ENCODE data around the gene ZNF555.
"Not testable (repeated sequence)": the region's sequence is repeated elsewhere in the genome, so short reads cannot be mapped to it uniquely, and the experiment has no call there.

Gene ZNF555

DNA sequence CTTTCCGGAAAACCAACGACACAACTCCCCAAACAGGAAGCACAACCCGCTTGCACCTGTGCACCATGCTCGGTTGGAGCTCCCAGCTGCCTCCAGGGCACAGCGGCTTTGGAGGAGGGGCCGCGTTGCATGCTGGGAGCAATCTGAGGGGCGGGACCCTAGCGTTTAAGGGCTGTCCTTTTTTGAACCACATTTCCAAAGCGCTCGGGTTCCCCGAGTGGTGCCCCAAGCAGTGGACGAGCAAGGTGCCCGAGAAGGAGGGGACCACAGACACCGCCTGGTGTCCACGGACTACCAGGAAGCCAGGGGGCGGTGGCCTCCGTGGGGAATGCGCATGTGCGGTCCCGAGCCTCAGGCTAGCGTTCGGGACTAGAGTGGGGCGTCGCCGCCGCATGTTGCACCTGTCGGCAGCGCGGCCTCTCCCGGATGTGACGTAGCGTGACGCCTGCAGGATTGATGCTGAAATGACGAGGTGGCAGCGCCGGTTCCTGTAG is 47.5 kb downstream of the ZNF555 start:
- no peak for DNase-seq
- no peak for TF ChIP-seq POLR2A (IDR thresholded peaks at IDR 0.05; ENCODE audit: low read length)
- no peak for TF ChIP-seq GATA1 (IDR thresholded peaks at IDR 0.05; ENCODE audit: low read depth, low read length)

DNA sequence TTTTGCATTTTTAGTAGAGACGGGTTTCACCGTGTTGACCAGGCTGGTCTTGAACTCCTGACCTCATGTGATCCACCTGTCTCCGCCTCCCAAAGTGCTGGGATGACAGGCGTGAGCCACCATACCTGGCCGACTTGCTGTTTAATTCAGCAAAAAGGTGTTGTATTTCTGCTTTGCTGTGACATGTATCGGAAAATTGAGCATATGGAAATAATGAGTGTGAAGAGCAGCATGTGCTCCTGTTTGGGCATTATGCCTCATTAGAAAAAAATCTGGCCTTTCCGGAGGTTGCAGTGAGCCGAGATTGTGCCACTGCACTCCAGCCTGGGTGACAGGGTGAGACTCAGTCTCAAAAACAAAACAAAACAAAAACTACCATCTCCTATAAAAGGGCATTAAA is 49.3 kb downstream of the ZNF555 start:
- not testable (repeated sequence) for DNase-seq

DNA sequence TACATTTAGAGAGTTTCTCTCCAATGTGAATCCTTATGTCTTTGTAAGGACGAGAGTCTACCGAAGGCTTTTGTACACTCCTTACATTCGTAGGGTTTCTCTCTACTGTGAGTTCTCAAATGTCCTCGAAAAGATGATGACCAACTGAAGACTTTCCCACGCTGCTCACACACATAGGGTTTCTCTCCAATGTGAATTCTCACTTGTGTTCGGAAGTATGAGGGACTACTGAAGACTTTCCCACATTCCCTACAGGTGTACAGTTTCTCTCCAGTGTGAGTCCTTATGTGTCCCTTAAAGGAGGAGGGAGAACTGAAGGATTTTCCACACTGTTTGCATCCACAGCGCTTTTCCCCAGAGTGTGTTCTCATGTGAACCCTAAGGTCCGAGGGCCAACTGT is 55.4 kb downstream of the ZNF555 start:
- DNase-seq = no peak
- no peak for TF ChIP-seq POLR2A (IDR thresholded peaks at IDR 0.05; ENCODE audit: low read length)

DNA sequence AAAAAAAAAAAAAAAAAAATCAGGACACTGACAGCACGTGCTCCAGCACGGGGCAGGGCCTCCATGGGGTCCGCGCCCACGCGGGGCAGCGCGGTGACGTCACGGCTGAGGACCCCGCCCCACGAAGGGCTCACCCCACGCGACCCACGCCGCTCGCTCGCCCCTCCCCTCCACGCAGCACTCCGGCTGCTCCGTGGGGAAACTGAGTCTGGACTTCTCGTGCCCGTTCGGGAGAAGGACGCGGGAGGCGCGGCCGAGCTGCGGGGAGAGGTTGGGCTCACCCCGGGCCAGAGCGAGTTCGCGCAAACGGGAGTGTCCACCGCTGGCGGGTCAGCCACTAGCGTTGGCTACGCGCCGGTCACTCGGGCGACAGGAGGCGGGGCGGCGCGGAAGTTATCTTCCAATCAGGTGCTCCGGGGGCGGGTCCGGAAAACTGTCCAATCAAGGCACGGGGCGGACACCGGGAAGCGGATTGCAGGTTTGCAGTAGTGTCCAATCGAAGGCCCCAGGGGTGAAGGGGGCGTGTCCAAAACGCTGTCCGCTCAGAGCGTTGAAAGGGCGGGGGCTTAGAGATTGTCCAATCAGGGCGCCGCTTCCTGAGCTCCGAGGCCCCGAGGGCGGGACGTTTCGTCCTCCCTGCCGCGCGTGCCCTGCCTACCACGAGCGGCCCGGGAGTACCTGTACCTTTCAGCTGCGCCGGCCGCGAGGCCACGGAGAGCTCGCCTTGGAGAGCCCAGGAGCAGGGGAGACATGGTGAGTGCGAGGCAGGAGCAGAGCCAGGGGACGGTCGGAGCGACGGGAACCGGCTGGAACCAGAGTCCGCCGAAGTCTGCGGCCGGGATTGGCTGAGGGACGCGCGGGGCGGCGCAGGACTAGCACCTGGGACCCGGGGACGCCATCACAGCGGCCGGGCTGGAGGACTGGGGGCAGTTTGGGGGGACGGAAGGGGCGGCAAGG is 59.3 kb downstream of the ZNF555 start, which contains the start of gene ZNF57:
Gene ZNF57 (plus strand): TSS at position 633 of the 957 bp plus-strand sequence. CDS start 118 bp downstream, at position 751.
- no peak for TF ChIP-seq GATA1 (IDR thresholded peaks at IDR 0.05; ENCODE audit: low read depth, low read length)
- TF ChIP-seq POLR2A (IDR thresholded peaks at IDR 0.05; ENCODE audit: low read length) = peak; percentile 56
- DNase-seq = peak; percentile 95 to 97

DNA sequence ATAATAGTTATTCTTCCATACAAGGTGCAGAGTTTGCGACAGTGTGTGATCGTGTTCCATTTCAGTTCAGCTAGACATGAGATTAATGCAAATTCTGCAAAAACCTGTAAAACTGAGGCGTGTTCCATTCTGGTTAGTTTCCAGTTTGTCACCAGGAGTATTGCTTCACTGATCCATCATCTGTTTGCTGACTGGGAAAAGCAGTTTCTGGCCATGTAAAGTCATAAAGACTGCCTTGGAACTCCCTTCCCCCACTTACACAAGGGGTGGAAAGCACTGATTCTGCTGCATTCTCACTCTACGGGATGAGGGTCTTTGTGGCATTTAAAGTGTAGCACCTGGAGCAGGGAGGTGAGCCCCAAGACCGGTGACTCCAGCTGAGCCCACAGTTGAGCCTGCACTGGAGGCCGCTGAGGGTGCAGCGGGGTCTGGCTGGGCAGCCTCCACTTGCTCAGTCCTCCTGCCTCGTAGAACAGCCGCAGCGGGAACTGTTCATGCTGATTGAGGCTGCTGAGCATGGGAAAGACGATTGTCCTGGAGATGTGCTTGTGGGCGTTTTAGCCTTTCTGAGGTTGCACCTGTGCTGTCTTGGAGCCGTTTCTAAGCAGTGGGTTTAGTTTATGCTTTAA is 61.4 kb downstream of the ZNF555 start:
- DNase-seq = no peak
- TF ChIP-seq GATA1 (IDR thresholded peaks at IDR 0.05; ENCODE audit: low read depth, low read length) = no peak
- TF ChIP-seq POLR2A (IDR thresholded peaks at IDR 0.05; ENCODE audit: low read length) = no peak

DNA sequence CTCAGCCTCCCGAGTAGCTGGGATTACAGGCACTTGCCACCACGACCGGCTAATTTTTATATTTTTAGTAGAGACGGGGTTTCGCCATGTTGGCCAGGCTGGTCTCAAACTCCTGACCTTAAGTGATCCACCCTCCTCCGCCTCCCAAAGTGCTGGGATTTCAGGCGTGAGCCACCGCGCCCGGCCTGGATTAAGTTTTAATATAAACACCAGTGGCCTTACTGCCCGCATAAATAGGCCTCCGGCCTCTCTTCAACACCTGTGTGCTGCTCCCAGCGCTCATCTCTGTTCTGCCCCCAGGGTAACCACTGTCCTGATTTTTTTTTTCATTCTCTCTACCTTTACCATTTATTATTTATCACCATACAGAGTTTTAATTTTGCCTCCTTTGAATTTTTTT is 62.1 kb downstream of the ZNF555 start:
- DNase-seq = not testable (repeated sequence)

DNA sequence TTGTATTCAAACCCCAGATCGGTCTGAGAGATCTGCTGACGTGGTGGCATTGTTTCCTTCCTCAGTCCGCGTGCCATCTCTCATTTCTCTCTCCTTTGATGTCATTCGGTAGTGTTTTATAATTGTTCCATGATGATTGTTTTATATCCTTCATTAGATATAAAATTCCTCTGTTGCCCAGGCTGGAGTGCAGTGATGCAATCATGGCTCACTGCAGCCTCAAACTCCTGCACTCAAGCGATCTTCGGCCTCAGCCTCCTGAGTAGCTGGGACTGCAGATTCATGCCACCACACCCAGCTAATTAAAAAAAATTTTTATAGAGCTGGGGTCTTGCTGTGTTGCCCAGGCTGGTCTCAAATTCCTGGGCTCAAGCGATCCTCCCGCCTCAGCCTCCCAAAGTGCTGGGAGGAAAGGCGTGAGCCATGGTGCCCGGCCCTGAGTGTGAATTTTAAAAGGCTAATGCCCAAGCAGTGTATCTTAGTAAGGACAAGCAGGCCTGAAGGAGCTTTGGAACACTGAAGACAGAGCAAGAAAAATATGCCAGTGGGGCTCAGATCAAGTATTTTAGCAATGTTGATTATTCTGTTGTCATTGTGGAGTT is 64.7 kb downstream of the ZNF555 start:
- DNase-seq = no peak
- TF ChIP-seq POLR2A (IDR thresholded peaks at IDR 0.05; ENCODE audit: low read length) = no peak
- no peak for TF ChIP-seq GATA1 (IDR thresholded peaks at IDR 0.05; ENCODE audit: low read depth, low read length)

DNA sequence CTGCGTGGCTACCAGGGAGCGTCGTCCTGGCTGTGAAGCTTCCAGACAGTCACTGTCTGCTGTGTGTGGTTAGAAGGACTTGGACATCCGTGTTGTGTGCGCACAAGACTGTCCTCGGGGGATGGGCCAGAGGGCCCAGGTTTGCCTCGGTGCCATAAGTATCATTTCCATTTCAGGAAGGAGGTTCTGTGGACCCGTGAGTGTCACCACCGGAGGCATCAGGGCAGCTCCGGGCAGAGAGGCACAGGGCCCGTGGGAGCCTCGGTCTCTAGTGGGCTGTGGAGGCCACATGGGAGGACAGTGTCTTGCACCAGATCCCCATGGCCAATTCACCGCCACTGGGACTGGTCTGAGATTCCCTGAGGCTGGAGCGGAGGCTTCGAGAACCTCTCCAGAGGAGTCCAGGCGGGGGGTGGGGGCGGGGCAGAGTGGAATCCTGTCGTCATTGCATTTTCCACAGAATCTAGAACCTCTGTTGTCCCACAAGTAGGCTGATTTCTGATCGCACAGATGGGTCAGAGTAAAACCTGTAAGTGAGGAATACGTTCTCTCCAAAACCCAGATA is 65.4 kb downstream of the ZNF555 start:
- TF ChIP-seq POLR2A (IDR thresholded peaks at IDR 0.05; ENCODE audit: low read length) (no peak), GATA1 (IDR thresholded peaks at IDR 0.05; ENCODE audit: low read depth, low read length) (no peak)

More for the DNA sequence above, 65.4 kb downstream of the ZNF555 start:
- DNase-seq = no peak
